Measurements from ENCODE around the gene GDF7.

GRCh38 chr2:20620271-20620681 is 46.7 kb upstream of the GDF7 start:
- TF ChIP-seq CTCF (IDR thresholded peaks at IDR 0.05; ENCODE audit: borderline replicate concordance, extremely low read depth, low read length, poor library complexity, severe bottlenecking) (no peak), EZH2 (IDR thresholded peaks at IDR 0.05; ENCODE audit: borderline replicate concordance, low read depth, low read length, severe bottlenecking) (no peak)
